ENCODE measurements around the gene MYO3B.
"Not testable (repeated sequence)": the region's sequence is repeated elsewhere in the genome, so short reads cannot be mapped to it uniquely, and the experiment has no call there.

Gene MYO3B

GRCh38 chr2:170261566-170261965 is 83.6 kb downstream of the MYO3B start:
- Histone ChIP-seq H3K36me3 (no peaks in the 10 kb centered on the region), H3K9me3 (no peaks in the 10 kb centered on the region), H3K4me1 (no peaks in the 10 kb centered on the region), H3K4me3 (ENCODE audit: low read depth, low read length) (no peak overlapping the region), H3K27me3 (no peaks in the 10 kb centered on the region)
- TF ChIP-seq, protein P1, sequence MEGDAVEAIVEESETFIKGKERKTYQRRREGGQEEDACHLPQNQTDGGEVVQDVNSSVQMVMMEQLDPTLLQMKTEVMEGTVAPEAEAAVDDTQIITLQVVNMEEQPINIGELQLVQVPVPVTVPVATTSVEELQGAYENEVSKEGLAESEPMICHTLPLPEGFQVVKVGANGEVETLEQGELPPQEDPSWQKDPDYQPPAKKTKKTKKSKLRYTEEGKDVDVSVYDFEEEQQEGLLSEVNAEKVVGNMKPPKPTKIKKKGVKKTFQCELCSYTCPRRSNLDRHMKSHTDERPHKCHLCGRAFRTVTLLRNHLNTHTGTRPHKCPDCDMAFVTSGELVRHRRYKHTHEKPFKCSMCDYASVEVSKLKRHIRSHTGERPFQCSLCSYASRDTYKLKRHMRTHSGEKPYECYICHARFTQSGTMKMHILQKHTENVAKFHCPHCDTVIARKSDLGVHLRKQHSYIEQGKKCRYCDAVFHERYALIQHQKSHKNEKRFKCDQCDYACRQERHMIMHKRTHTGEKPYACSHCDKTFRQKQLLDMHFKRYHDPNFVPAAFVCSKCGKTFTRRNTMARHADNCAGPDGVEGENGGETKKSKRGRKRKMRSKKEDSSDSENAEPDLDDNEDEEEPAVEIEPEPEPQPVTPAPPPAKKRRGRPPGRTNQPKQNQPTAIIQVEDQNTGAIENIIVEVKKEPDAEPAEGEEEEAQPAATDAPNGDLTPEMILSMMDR (IDR thresholded peaks at IDR 0.05; ENCODE audit: low read depth, low read length): no peak
- no peak for DNase-seq

- no peak overlapping the region for H3K4me3 ChIP-seq (ENCODE audit: low read depth, low read length)
- no peaks in the 10 kb centered on the region for H3K36me3 ChIP-seq
- H3K9me3 ChIP-seq: no peaks in the 10 kb centered on the region
- TF ChIP-seq, protein P1 (IDR thresholded peaks at IDR 0.05; ENCODE audit: low read depth, low read length): no peak
- H3K4me1 ChIP-seq: no peaks in the 10 kb centered on the region
- no peak for DNase-seq
- no peaks in the 10 kb centered on the region for H3K27me3 ChIP-seq
These were observed 84.4 kb downstream of the MYO3B start for GRCh38 chr2:170262343-170262742.

GRCh38 chr2:170262806-170263205 is 84.9 kb downstream of the MYO3B start:
- DNase-seq: no peak
- Histone ChIP-seq H3K27me3 (no peaks in the 10 kb centered on the region), H3K36me3 (no peaks in the 10 kb centered on the region), H3K9me3 (no peaks in the 10 kb centered on the region), H3K4me3 (ENCODE audit: low read depth, low read length) (no peak overlapping the region), H3K4me1 (no peaks in the 10 kb centered on the region)
- TF ChIP-seq, protein P1 (IDR thresholded peaks at IDR 0.05; ENCODE audit: low read depth, low read length): no peak

DNA sequence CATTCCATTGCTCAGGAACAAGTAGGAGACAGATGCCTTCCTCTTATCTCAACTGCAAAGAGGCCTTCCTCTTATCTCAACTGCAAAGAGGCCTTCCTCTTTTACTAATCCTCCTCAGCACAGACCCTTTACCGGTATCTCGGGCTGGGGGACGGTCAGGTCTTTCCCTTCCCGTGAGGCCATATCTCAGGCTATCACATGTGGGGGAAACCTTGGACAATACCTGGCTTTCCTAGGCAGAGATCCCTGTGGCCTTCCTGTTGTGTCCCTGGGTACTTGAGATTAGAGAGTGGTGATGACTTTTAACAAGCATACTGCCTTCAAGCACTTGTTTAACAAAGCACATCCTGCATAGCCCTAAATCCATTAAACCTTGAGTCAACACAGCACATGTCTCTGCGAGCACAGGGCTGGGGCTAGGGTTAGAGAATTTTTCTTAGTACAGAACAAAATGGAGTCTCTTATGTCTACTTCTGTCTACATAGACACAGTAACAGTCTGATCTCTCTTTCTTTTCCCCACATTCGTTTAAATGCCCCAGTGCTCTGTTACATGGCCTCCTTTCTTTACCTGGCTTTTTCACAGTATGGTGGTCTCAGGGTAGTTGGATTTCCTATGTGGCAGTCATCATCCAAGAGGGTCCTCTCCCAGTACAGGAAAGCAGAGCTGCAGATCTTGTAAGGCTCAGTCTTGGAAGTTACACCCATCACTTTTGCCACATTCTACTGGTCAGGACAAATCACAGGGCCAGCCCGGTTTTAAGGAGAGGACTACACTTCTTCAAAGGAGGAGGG is 86.0 kb downstream of the MYO3B start:
- not testable (repeated sequence) for H3K27me3 ChIP-seq; H3K36me3 ChIP-seq; DNase-seq; H3K4me1 ChIP-seq; H3K9me3 ChIP-seq; H3K4me3 ChIP-seq (ENCODE audit: low read depth, low read length)

- TF ChIP-seq, protein P1 (IDR thresholded peaks at IDR 0.05; ENCODE audit: low read depth, low read length): no peak
- Histone ChIP-seq H3K4me3 (ENCODE audit: low read depth, low read length) (no peak overlapping the region), H3K27me3 (no peaks in the 10 kb centered on the region), H3K9me3 (no peaks in the 10 kb centered on the region), H3K4me1 (no peaks in the 10 kb centered on the region), H3K36me3 (no peaks in the 10 kb centered on the region)
- DNase-seq: no peak
These were observed 86.5 kb downstream of the MYO3B start for GRCh38 chr2:170264522-170264860.

- no peaks in the 10 kb centered on the region for H3K4me1 ChIP-seq
- no peak for DNase-seq
- no peaks in the 10 kb centered on the region for H3K36me3 ChIP-seq
- H3K9me3 ChIP-seq: no peaks in the 10 kb centered on the region
- no peak overlapping the region for H3K4me3 ChIP-seq (ENCODE audit: low read depth, low read length)
- H3K27me3 ChIP-seq: no peaks in the 10 kb centered on the region
- TF ChIP-seq, protein P1 (IDR thresholded peaks at IDR 0.05; ENCODE audit: low read depth, low read length): no peak
These were observed 86.9 kb downstream of the MYO3B start for GRCh38 chr2:170264865-170265264.
